ENCODE data around the gene ADAMTSL3.
"Not testable (repeated sequence)": the region's sequence is repeated elsewhere in the genome, so short reads cannot be mapped to it uniquely, and the experiment has no call there.

Gene ADAMTSL3

DNA sequence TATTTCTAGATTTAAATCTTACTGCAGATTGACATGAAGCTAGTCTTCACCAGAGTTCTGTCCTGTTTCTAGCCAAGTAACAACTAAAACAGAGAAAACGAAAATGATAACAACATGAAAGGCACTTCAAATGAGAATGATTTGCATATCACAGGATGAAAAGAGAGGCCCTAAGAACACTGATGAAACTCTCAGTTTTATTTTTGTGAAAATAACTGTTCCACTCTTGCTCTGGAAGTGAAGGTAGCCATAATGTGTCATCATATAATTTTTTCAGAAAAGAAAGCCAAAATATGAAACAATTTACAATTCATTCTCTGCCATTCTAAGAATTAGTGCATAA lies 274.4 kb downstream of the ADAMTSL3 start:
- DNase-seq, result no peak

DNA sequence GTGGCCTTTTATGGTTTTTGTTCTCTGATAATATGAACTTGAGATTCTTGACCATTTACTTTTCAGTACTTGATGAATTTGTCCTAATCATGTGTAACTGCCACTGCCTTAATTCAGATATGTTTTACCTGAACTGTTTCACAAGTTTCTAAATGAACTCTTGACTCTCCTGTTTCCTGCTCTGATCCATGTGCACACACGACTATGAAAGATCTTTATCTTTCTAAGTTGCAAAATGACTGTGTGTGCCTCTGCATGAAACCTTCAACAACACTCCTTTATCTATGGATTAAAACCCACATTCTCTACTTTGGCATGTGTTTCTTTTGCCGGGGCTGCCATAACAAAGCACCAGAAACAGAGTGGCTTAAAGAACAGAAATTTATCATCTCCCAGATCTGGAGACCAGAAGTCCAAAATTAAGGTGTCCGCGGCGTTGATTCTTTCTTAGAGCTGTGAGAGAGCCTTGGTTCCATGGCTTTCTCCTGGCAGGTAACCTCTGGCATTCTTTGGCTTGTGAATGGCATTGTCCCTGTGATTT lies 275.0 kb downstream of the ADAMTSL3 start:
- no peak for DNase-seq

DNA sequence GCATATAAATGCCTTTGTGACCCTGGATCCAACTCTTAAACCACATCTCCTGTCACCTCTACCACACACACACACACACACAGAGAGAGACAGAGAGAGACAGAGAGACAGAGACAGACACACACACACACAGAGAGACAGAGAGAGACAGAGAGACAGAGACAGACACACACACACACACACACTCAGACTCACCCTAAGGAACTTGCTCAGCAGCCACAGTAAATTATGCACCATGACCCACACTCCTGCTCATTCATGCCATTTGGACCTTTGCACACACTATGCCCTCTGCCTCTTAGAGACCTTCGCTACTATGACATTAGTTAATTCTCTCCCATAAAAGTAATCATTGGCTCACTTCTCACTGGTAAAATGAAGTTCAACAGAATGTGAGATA lies 275.7 kb downstream of the ADAMTSL3 start:
- no peak for DNase-seq

DNA sequence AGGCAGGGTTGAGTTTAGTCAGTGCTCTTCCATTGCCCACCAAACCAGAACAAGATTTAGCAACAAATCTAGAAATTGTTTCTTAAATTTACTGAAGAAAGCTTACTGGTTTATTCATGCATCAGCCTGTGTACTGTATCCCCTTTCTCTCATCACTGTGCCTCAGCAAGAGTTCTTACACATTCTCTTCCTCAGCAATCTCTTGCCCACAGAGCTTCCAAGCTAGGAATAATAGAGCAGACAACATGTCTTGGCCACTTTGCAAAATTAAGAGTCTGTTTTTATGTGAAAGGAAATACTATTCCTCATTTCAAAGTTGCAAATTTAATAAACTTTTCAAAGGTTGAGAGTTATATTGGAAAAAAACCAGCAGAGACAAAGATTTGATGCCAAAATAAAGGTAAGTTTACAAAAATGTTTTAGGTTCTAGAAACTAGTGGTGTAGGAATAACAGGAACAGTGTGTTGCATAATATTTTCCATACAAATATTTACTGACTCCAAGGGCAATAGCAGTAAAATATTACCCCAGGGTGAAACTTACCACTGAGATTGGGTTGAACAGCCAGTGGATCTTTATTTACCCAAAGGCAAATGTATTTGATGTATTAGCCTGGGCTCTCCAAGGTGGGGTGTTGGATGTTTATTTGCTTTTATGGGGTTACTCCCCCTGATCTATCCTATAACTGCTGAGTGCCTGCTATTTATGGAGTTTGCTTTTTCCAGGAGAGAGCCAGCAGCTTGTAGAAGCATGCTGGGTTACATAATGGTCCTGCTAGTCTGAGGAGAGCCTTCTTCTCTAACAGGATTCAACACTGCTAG lies 276.7 kb downstream of the ADAMTSL3 start:
- DNase-seq, result no peak

DNA sequence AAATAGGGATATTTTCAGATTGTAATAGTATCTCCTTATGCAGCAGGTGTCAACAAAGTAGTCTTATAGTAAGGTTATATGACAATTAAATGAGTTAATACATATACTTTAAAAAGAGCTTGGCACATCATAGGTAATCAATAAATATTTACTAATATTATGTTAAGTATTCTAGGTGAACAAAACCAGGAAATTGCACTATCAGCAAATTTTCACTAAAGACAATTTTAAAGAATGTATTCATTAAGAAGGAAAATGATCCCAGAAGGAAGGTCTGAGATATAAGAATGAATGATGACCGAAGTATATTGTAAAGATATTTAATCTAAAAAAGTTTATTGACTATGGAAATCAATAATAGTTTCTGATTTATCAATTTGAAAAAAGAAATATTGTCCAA lies 281.9 kb downstream of the ADAMTSL3 start:
- DNase-seq, result no peak

DNA sequence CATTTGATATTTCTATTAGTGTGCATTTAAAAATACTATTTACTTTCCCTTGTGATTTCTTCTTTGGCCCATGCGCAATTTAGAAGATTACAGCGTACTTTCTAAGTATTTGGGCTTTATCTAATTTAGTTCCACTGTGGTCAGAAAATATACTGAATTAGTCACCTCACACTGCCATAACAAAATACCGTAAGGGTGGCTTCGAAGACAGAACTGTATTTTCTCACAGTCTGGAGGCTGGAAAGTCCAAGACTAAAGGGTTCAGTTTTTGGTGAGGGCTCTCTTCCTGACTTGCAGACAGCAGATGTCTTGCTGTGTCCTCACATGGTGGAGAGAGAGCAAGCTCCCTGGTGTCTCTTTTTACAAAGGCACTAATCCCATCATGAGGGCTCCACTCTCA lies 286.2 kb downstream of the ADAMTSL3 start:
- no peak for DNase-seq

DNA sequence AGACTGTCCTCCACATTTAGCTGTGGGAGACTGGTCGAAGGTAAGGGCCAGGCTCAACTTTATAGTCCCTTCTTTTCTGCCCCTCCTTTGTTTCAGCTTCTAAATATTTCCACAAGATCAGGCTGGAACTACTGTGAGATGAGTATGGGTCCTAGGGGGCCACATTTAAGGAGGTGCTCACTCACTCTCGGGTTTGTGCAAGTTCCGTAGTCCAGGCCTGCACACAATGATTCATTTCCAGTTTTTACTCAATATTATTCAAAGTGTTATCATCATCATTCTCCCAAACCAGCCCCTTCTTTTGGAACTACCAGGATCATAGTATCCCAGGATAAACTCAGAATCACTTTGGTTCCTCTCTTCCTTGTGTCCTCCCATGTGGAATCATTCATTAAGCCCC lies 289.1 kb downstream of the ADAMTSL3 start:
- no peak for DNase-seq

DNA sequence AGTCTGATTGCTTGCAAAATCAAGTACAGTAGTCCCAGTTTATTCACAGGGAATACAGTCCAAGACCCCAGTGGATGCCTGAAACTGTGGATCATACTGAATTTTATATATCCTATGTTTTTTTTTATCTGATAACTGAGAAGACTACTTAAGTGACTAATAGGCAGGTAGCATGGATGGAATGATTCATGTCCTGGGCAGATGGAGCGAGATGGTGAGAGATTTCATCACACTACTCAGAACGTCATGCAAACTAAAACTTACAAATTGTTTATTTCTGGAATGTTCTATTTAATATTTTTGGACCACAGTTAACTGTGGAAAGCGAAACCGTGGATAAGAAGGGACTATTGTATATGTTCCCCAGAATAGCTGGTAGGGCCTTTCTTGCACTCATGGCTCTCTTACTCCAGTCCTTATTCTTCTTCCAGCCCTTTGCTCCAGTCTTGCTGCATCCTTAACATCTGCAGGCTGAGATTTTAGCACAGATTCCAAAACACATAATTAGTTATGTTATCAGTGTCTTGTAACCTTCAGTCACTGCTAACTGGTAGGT lies 290.0 kb downstream of the ADAMTSL3 start:
- DNase-seq, result no peak

DNA sequence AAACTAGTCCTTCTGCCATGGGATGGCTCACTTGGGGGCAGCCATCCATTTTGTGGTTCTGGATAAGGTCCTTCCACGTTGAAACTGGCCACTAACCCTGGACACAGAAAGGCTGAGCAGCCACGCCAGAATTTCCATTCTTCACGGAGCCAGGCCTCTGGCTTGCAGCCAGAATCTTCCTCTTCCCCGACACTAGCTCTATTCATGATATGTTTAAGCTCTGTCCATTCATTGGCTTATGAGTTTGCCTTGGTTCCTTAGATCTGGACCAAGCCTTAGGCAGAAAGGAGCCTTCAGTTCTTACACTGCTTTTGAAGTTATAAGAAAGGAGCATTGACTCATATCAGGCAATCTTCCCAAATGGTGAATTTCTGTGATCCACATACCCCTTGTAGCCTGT lies 293.2 kb downstream of the ADAMTSL3 start:
- no peak for DNase-seq

DNA sequence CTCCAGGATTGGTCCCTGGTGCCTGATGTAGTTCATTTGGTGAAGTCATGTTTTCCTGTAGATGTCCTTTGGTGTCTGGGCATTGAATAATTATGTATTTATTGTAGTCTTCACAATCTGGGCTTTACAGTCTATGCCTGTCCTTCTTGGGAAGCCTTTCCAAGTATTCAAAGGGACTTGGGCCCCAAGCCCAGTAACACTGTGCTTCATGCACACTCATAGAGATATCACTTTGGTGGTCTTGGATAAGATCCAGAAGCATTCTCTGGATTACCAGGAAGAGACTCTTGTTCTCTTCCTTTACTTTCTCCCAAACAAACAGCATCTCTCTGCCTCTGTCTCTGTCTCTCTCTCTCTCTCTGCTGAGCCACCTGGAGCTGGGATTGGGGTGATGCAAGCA lies 300.6 kb downstream of the ADAMTSL3 start:
- no peak for DNase-seq

DNA sequence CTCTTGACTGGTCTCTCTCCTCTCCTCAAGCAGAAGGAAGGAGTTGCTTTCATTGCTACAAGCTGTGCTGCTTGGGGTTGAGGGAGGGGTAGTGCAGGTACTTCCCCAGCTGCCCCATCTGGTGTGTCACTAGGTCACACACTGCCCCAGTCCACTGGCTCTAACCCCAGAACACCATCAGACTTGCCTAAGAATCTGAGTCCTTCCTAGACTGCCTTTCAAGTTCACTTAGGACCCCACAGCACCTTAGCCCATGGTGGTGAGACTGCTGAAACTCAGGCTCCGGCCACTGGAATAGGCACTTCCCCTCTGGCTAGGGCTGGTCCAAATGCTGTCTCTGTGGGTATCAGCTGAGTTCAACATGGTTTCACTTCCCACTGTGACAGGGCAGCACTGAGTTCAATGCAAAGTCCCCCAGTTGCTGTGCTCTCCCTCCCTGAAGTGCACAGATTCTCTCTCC lies 301.9 kb downstream of the ADAMTSL3 start:
- no peak for DNase-seq

DNA sequence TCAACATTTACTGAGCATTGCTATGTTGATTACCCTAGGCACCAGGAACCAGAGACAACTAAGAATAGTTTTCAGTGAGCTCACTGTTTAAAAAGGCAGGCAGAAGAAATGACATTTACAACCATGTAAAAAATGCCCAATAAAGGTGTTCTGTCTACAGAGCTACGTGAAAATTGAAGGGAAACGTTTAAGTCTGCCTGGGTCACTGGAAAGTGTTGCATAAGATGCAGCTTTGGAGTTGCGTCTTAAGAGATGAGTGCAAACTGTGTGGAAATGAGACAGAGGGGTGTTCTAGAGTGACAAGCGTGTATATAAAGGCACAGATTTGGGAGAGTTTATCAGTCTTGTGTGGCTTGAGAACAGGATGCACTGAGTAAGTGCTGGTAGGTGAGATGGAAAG lies 303.0 kb downstream of the ADAMTSL3 start:
- no peak for DNase-seq

DNA sequence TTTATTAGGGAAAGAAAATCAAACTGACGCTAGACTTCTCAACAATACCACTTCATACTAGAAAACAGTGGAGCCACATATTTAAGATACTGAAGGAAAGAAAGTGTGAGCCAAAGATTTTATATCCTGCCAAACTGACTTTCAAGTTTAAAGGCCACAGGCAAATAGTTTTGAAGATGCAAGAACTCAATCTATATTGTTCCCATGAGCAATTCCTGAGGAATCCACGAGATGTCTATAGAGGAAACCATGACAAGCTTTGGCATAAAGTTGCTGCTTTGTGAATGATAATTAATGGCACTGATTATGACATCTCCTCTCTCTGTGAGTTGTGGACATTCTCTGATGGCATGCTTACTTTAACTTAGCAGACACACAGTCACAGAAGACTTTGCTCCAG lies 305.6 kb downstream of the ADAMTSL3 start:
- no peak for DNase-seq

DNA sequence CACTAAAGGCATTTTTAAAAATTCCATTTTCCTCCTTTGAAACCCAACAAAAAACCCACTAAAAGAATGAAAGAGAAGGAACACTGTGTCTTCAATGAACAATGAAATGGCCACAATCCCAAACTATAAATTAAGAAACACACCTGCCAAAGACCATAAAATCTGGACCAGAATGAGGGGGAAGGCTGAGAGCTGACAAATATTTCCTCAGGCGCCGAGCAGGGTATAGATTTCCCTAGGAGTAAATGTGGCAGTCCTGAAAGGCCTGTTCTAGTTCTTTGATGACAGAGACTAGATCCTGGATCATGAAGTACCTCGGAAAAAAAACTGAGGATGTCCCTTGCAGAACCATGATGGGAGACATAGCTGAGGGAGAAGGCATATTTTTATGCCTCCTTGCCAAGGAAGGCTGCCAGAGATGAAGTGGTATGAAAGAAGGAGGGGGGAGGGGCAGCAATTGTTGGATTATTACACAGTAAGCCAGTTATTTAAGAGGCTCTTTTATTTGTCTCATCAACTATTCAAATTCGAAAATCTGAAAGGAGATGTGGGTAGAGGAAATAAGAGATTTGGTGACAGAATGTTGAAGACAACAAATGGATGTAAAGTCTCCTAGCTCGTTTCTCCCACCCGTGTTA lies 306.4 kb downstream of the ADAMTSL3 start:
- DNase-seq, result no peak

DNA sequence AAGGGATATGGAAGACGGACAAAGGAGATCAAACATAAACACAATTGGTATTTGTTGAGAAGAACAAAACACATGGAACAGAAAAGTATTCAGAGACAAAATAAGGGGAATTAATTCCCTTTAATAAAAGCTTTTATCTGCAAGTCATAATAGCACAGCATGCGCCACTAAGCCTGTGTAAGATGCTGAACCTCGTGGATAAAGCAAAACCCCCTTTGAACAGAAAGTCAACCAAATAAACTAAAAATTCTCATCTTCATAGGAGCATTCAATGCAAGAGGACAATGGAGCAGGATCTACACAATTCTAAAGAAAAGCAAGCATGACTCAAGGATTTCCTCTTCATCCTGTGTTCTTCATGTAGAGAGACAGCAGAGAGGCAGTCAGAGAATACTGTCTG lies 307.4 kb downstream of the ADAMTSL3 start:
- no peak for DNase-seq

DNA sequence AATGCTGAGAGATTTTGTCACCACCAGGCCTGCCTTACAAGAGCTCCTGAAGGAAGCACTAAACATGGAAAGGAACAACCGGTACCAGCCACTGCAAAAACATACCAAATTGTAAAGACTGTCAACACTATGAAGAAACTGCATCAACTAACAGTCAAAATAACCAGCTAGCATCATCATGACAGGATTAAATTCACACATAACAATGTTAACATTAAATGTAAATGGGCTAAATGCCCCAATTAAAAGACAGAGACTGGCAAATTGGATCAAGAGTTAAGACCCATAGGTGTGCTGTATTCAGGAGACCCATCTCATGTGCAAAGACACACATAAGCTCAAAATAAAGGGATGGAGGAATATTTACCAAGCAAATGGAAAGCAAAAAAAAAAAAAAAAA lies 311.0 kb downstream of the ADAMTSL3 start:
- DNase-seq, result not testable (repeated sequence)

DNA sequence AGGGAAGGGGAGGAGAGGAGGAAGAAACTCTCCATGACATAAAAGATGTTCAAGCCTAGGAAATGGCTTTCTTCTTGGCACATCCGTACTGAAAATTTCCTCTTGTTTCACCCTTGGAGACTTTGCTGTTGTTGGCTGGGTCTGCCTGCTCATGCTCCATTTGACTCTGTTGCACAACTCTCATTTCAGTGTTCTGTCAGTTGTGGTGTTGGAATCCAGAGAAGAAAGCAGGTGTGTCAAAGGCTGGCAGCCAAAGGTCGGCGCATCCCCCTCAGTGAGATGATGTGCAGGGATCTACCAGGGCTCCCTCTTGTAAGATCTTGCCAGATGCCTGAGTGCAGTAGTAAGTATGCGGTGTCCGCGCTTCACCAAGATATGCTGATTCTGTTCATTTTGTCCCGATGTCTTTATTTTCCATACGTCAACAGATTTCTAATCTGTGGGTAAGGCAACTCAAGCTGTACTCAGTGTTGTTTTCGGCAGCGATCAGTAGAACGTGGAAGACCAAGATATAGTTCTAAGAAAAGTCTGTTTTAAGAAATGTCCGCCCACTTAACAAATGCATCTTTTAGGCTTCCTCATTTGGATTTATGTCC lies 316.5 kb downstream of the ADAMTSL3 start:
- DNase-seq, result no peak

DNA sequence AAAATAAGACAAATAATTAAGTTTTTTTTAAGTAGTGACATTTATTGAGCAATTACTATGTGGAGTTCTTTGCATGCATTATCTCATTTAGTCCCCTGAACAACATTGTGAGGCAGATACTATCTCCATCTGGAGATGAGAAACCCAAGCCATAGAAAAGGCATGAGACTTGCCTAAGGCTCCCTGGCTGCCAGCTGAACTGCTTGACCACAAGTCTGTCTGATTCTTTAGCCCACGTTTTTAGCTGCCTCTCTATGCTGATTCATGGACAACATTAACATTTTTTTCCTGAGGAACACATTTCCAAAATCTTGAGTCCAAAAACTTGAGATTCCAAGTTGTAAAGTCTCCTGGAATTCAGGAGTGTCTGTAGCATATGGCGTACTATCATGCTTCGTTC lies 318.1 kb downstream of the ADAMTSL3 start:
- DNase-seq, result no peak

DNA sequence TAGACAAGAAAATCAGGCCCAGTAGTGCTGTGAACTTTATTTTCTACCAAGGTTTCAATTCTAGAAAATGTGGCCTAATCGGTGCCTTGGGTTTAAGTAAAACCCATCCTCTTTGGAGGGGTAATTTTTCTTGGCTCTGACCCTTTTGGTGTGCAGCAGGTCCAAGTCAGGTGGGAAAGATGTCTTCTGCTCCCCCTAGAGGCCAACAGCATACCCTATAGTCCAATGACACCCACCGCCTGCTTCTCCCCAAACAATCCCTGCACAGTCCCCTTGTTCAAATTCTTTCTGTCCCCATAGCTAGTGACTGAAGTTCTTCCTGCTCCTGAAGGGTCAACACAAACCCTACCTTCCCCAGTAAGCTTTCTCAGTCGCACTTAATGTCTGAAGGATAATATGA lies 319.9 kb downstream of the ADAMTSL3 start:
- no peak for DNase-seq

DNA sequence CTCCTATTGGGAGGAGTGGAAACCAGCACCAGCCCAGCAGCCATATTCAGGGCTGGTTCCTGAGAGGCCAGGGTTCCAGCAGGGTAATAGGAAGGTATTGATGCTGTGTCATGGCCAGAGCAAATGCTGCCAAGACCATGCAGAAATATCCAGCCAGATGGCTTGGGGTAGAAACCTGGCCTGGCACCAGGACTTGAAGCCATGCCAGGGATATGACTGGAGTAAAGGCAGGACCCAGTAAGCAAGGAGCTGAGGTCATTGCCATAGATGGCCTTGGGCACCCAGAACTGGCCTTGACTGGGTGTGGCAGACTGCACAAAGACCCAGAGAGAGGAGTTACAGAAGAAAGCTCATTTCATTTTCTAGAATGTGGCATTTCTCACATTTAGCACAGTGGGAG lies 324.1 kb downstream of the ADAMTSL3 start:
- DNase-seq, result no peak

DNA sequence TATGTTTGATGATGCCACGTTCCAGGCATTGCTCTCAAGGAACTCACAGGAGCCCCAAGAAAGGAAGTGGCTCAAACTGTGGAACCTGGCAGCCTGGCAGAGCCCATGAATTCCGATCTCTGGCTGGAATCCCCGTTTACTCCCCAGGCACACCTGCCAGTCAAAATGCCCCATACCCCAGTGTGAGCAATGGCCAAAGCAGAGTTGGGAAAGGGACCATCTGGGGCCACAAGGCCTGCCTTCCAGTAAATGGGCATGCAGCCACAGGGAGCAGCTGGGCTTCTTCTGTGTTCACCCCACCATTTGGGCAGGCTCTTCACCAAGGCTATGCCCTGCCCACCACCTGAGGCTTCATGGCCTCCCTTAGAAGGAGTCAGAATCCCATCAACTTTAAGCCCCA lies 324.7 kb downstream of the ADAMTSL3 start:
- DNase-seq, result no peak

DNA sequence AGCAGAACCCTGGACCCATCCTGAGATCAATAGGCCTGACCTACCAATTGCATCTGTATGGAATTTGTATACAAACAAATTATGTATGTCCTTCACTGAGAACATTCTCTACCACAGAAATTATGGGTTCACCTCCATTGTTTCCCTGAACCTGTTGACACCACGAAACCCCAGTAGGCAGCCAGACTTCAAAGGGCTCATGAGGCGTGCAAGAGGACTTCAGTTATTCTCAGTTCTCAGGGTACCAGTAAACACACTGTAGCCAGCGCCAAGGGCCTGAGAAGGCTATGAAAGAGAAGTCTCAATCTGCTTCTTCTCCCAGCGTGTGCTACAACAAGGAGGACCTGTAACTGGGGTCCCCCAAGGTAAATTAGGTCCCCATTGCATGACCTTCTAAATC lies 326.7 kb downstream of the ADAMTSL3 start:
- no peak for DNase-seq

DNA sequence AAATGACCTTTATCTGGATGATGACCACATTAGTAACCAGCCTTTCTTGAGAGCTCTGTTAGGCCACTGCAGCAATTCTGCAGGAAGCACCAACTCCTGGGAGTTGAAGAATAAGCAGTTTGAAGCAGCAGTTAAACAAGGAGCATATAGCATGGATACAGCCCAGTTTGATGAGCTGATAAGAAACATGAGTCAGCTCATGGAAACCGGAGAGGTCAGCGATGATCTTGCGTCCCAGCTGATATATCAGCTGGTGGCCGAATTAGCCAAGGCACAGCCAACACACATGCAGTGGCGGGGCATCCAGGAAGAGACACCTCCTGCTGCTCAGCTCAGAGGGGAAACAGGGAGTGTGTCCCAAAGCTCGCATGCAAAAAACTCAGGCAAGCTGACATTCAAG lies 328.8 kb downstream of the ADAMTSL3 start:
- DNase-seq, result no peak
